HepG2 (cell line): ENCODE data around the gene PLEKHA8. TPM values are rescaled to one million over a fixed set of nuclear protein-coding genes. Genes with fewer than 3 reads are reported as not detected.

Experiments used
- AGO1 ChIP-seq: fragments of 200-400 bp; formaldehyde crosslinking; IDR thresholded peaks from 2 replicates; pipeline ENCODE4 v1.6.1; 2017; ENCODE audit warnings: mild to moderate bottlenecking, low read depth, low read length, moderate library complexity; ENCODE audit not compliant: poor library complexity, severe bottlenecking
- ARNT2 ChIP-seq: sonication (generic); formaldehyde crosslinking; IDR thresholded peaks from 2 replicates; pipeline ENCODE4 v1.8.0; 2022; ENCODE audit warnings: mild to moderate bottlenecking, low read depth, missing genetic modification reagents, moderate library complexity
- BRD4 ChIP-seq: sonication (generic); formaldehyde crosslinking; IDR thresholded peaks from 2 replicates; pipeline ENCODE4 v1.4.0; 2020; ENCODE audit warnings: missing genetic modification reagents
- FOSL2 ChIP-seq: sonication (generic); formaldehyde crosslinking; IDR thresholded peaks from 2 replicates; pipeline ENCODE4 v1.4.0; 2020; ENCODE audit warnings: missing genetic modification reagents
- FOXA1 ChIP-seq, 2 experiments: fragments of 450-650 bp in 1 of 2; sonication (generic) in 1 of 2; formaldehyde crosslinking in 1 of 2; IDR thresholded peaks; 2 replicates each; pipeline versions ENCODE4 v1.4.0 to v1.6.1; 2016 to 2020; ENCODE audit warnings: missing genetic modification reagents in 1 of 2
- FOXP1 ChIP-seq, 2 experiments: fragments of 450-650 bp in 1 of 2; IDR thresholded peaks; 2 replicates each; pipeline ENCODE4 v1.6.1; 2017 to 2018; ENCODE audit warnings: antibody characterized with exemption in 1 of 2
- HOXA3 ChIP-seq: sonication (generic); formaldehyde crosslinking; IDR thresholded peaks from 2 replicates; pipeline ENCODE4 v1.5.0; 2020; ENCODE audit warnings: missing genetic modification reagents
- IKZF4 ChIP-seq: sonication (generic); formaldehyde crosslinking; IDR thresholded peaks from 2 replicates; pipeline ENCODE4 v1.5.1; 2020; ENCODE audit warnings: borderline replicate concordance, mild to moderate bottlenecking, low read depth, missing genetic modification reagents; ENCODE audit errors: not compliant biosample characterization
- MED1 ChIP-seq: sonication (generic); formaldehyde crosslinking; IDR thresholded peaks from 2 replicates; pipeline ENCODE4 v1.4.0; 2020; ENCODE audit warnings: missing genetic modification reagents
- NR2F6 ChIP-seq, 2 experiments: IDR thresholded peaks; 2 replicates each; pipeline ENCODE4 v1.6.1; 2016; ENCODE audit warnings: antibody characterized with exemption in 1 of 2, mild to moderate bottlenecking in 1 of 2
- PAF1 ChIP-seq: IDR thresholded peaks from 2 replicates; pipeline ENCODE4 v1.6.1; 2016; ENCODE audit warnings: missing genetic modification reagents, missing compliant biosample characterization
- PHF20 ChIP-seq: sonication (generic); formaldehyde crosslinking; IDR thresholded peaks from 2 replicates; pipeline ENCODE4 v1.5.0; 2020; ENCODE audit warnings: mild to moderate bottlenecking, missing genetic modification reagents
- RARA ChIP-seq: IDR thresholded peaks from 2 replicates; pipeline ENCODE4 v1.6.1; 2016; ENCODE audit warnings: missing genetic modification reagents, missing compliant biosample characterization
- SATB2 ChIP-seq: sonication (generic); formaldehyde crosslinking; IDR thresholded peaks from 2 replicates; pipeline ENCODE4 v1.5.0; 2020; ENCODE audit warnings: missing genetic modification reagents
- SOX5 ChIP-seq: IDR thresholded peaks from 2 replicates; pipeline ENCODE4 v1.6.1; 2016; ENCODE audit warnings: borderline replicate concordance
- YY1 ChIP-seq: IDR thresholded peaks from 2 replicates; pipeline ENCODE4 v1.6.1; 2011; ENCODE audit warnings: low read length, low read depth, moderate library complexity, mild to moderate bottlenecking; ENCODE audit not compliant: insufficient read depth, insufficient replicate concordance
- ZFP90 ChIP-seq: sonication (generic); formaldehyde crosslinking; IDR thresholded peaks from 2 replicates; pipeline ENCODE4 v1.8.0; 2022; ENCODE audit warnings: missing genetic modification reagents, mild to moderate bottlenecking, inconsistent platforms, borderline replicate concordance
- ZNF24 ChIP-seq: fragments of 450-650 bp; IDR thresholded peaks from 2 replicates; pipeline ENCODE4 v1.6.1; 2017; ENCODE audit warnings: antibody characterized with exemption, mild to moderate bottlenecking
- ZNF263 ChIP-seq: sonication (generic); formaldehyde crosslinking; IDR thresholded peaks from 2 replicates; pipeline ENCODE4 v1.4.0; 2020; ENCODE audit warnings: missing genetic modification reagents
- ZNF619 ChIP-seq: sonication (generic); formaldehyde crosslinking; IDR thresholded peaks from 2 replicates; pipeline ENCODE4 v1.4.0; 2020; ENCODE audit warnings: mild to moderate bottlenecking, missing genetic modification reagents
- polyA plus RNA-seq, 8 experiments: library from polyadenylated mRNA; depleted of rRNA in 3 of 8; stranded (reverse) in 7 of 8; unstranded in 1 of 8; fragments of >200 nt; fragmentation: Illumina TruSeq in 4 of 8; extraction: Trizol in 4 of 8; gene quantifications; 2 replicates each; pipeline versions ENCODE4 v1.2.1 to v1.2.3, GENCODE V29; 2011 to 2016; ENCODE audit warnings: low read depth in 4 of 8, missing spikeins in 1 of 8, mixed read lengths in 1 of 8; ENCODE audit not compliant: insufficient read depth in 1 of 8
- total RNA-seq, 5 experiments: library from RNA; depleted of rRNA; stranded (reverse); fragments of >200 nt; fragmentation: Illumina TruSeq; extraction: Trizol; gene quantifications; 2 replicates each; pipeline ENCODE4 v1.2.3, GENCODE V29; 2016; ENCODE audit warnings: low read depth in 1 of 5
- TF ChIP-seq, protein P1 (sequence below): sonication (generic); formaldehyde crosslinking; IDR thresholded peaks from 2 replicates; pipeline ENCODE4 v1.4.0; 2020; ENCODE audit warnings: missing genetic modification reagents
- TF ChIP-seq, protein P2 (sequence below): sonication (generic); formaldehyde crosslinking; IDR thresholded peaks from 2 replicates; pipeline ENCODE4 v1.5.0; 2020; ENCODE audit warnings: mild to moderate bottlenecking, missing genetic modification reagents
- TF ChIP-seq, protein P3 (sequence below): sonication (generic); formaldehyde crosslinking; IDR thresholded peaks from 2 replicates; pipeline ENCODE4 v1.5.0; 2020; ENCODE audit warnings: mild to moderate bottlenecking, low read depth, missing genetic modification reagents, borderline replicate concordance
- TF ChIP-seq, protein P4 (sequence below): IDR thresholded peaks from 2 replicates; pipeline ENCODE4 v1.6.1; 2016; ENCODE audit warnings: missing genetic modification reagents, missing compliant biosample characterization
- TF ChIP-seq, protein P5 (sequence below): IDR thresholded peaks from 2 replicates; pipeline ENCODE4 v1.6.1; 2016; ENCODE audit warnings: mild to moderate bottlenecking, missing biosample characterization, missing genetic modification reagents

The PLEKHA8 gene
- total and polyA plus RNA-seq, 2 of the 13 experiments (the other 11 are each of a cell fraction or from before 2014, with no cell fraction given): 12.5 to 26.4 TPM

DNA sequence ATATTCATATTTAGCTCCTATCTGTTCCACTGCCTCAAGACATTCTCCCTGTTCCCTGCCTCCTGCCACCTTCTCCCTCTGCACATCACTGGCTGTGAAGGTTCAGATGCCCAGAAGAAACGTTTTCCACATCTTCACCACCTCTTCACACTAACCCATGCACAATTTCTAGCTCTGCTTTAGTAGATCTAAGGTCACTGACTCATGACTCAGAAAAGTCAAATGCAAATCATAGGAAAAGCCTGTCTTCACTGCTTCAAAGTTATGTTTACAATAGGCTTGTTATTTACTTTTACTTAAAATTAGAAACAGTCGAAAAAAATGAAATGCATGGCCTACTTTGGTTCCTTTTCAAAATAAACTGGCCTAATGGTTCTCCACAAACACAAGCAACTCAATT lies 41.1 kb upstream of the PLEKHA8 start (continued):
- no peak for TF ChIP-seq HOXA3
- no peak for TF ChIP-seq AGO1
- TF ChIP-seq ZNF263 (CRISPR knock-in tag): no peak
- TF ChIP-seq, protein P1, sequence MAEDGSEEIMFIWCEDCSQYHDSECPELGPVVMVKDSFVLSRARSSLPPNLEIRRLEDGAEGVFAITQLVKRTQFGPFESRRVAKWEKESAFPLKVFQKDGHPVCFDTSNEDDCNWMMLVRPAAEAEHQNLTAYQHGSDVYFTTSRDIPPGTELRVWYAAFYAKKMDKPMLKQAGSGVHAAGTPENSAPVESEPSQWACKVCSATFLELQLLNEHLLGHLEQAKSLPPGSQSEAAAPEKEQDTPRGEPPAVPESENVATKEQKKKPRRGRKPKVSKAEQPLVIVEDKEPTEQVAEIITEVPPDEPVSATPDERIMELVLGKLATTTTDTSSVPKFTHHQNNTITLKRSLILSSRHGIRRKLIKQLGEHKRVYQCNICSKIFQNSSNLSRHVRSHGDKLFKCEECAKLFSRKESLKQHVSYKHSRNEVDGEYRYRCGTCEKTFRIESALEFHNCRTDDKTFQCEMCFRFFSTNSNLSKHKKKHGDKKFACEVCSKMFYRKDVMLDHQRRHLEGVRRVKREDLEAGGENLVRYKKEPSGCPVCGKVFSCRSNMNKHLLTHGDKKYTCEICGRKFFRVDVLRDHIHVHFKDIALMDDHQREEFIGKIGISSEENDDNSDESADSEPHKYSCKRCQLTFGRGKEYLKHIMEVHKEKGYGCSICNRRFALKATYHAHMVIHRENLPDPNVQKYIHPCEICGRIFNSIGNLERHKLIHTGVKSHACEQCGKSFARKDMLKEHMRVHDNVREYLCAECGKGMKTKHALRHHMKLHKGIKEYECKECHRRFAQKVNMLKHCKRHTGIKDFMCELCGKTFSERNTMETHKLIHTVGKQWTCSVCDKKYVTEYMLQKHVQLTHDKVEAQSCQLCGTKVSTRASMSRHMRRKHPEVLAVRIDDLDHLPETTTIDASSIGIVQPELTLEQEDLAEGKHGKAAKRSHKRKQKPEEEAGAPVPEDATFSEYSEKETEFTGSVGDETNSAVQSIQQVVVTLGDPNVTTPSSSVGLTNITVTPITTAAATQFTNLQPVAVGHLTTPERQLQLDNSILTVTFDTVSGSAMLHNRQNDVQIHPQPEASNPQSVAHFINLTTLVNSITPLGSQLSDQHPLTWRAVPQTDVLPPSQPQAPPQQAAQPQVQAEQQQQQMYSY (CRISPR knock-in tag): no peak
- peak; percentile 13; the same call in 1 of the 2 replicates for TF ChIP-seq SOX5 (CRISPR knock-in tag)
- TF ChIP-seq PHF20 (CRISPR knock-in tag): no peak
- TF ChIP-seq ZFP90 (CRISPR knock-in tag): no peak
- no peak for TF ChIP-seq SATB2 (CRISPR knock-in tag)
- TF ChIP-seq, protein P2, sequence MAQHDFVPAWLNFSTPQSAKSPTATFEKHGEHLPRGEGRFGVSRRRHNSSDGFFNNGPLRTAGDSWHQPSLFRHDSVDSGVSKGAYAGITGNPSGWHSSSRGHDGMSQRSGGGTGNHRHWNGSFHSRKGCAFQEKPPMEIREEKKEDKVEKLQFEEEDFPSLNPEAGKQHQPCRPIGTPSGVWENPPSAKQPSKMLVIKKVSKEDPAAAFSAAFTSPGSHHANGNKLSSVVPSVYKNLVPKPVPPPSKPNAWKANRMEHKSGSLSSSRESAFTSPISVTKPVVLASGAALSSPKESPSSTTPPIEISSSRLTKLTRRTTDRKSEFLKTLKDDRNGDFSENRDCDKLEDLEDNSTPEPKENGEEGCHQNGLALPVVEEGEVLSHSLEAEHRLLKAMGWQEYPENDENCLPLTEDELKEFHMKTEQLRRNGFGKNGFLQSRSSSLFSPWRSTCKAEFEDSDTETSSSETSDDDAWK (CRISPR knock-in tag): no peak
- TF ChIP-seq, protein P3, sequence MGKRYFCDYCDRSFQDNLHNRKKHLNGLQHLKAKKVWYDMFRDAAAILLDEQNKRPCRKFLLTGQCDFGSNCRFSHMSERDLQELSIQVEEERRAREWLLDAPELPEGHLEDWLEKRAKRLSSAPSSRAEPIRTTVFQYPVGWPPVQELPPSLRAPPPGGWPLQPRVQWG (CRISPR knock-in tag): no peak
- no peak for TF ChIP-seq YY1
- TF ChIP-seq IKZF4 (CRISPR knock-in tag): no peak
- TF ChIP-seq RARA: peak; percentile 34; the same call in 1 of the 2 replicates
- TF ChIP-seq FOXP1 (IDR thresholded peaks at IDR 0.05): no peak
- peak; percentile 35; the same call in 1 of the 2 replicates for TF ChIP-seq FOXP1 (CRISPR knock-in tag; IDR thresholded peaks at IDR 0.05)
- TF ChIP-seq, protein P4, sequence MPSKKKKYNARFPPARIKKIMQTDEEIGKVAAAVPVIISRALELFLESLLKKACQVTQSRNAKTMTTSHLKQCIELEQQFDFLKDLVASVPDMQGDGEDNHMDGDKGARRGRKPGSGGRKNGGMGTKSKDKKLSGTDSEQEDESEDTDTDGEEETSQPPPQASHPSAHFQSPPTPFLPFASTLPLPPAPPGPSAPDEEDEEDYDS: no peak
- peak; percentile 19; the same call in 1 of the 2 replicates for TF ChIP-seq NR2F6 (IDR thresholded peaks at IDR 0.05)
- peak; percentile 14; the same call in 1 of the 2 replicates for TF ChIP-seq NR2F6 (CRISPR knock-in tag; IDR thresholded peaks at IDR 0.05)
- TF ChIP-seq ARNT2 (CRISPR knock-in tag): no peak
- TF ChIP-seq ZNF24: no peak
- TF ChIP-seq FOXA1 (IDR thresholded peaks at IDR 0.05): no peak
- TF ChIP-seq FOXA1 (CRISPR knock-in tag; IDR thresholded peaks at IDR 0.05): 0 out of 2 replicates have a peak, but pooled peaks have one; percentile 19
- no peak for TF ChIP-seq PAF1 (CRISPR knock-in tag)
- TF ChIP-seq BRD4 (CRISPR knock-in tag): no peak
- peak; percentile 28; the same call in 1 of the 2 replicates for TF ChIP-seq MED1
- TF ChIP-seq FOSL2 (CRISPR knock-in tag): peak; percentile 69
- no peak for TF ChIP-seq ZNF619 (CRISPR knock-in tag)
- TF ChIP-seq, protein P5, sequence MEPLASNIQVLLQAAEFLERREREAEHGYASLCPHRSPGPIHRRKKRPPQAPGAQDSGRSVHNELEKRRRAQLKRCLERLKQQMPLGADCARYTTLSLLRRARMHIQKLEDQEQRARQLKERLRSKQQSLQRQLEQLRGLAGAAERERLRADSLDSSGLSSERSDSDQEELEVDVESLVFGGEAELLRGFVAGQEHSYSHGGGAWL (CRISPR knock-in tag): no peak
